ENCODE measurements around the gene RPTOR.
A peak's percentile ranks its signal among the peaks of the same experiment; 100 is the strongest.
"Not testable (repeated sequence)": the region's sequence is repeated elsewhere in the genome, so short reads cannot be mapped to it uniquely, and the experiment has no call there.

RPTOR gene

GRCh38 chr17:80558046-80558445, 13.4 kb downstream of the RPTOR start:
- no peak for DNase-seq (ENCODE audit: low read depth)

GRCh38 chr17:80559825-80560251, 15.2 kb downstream of the RPTOR start:
- DNase-seq (ENCODE audit: low read depth) = no peak

- DNase-seq (ENCODE audit: low read depth) = no peak
These were observed 17.0 kb downstream of the RPTOR start for GRCh38 chr17:80561541-80562114.

- no peak for DNase-seq (ENCODE audit: low read depth)
These were observed 19.9 kb downstream of the RPTOR start for GRCh38 chr17:80564545-80564944.

GRCh38 chr17:80565343-80566053, 20.9 kb downstream of the RPTOR start:
- no peak for DNase-seq (ENCODE audit: low read depth)

GRCh38 chr17:80566054-80566400, 21.4 kb downstream of the RPTOR start:
- no peak for DNase-seq (ENCODE audit: low read depth)

GRCh38 chr17:80568246-80568645, 23.6 kb downstream of the RPTOR start:
- DNase-seq (ENCODE audit: low read depth) = no peak

- no peak for DNase-seq (ENCODE audit: low read depth)
These were observed 25.3 kb downstream of the RPTOR start for GRCh38 chr17:80569924-80570323.

- no peak for DNase-seq (ENCODE audit: low read depth)
These were observed 29.1 kb downstream of the RPTOR start for GRCh38 chr17:80573701-80574100.

- DNase-seq (ENCODE audit: low read depth) = no peak
These were observed 29.9 kb downstream of the RPTOR start for GRCh38 chr17:80574496-80574895.

GRCh38 chr17:80575057-80575875, 30.6 kb downstream of the RPTOR start:
- DNase-seq (ENCODE audit: low read depth) = peak; percentile 84

GRCh38 chr17:80577876-80578570, 33.4 kb downstream of the RPTOR start:
- no peak for DNase-seq (ENCODE audit: low read depth)

GRCh38 chr17:80578668-80579388, 34.2 kb downstream of the RPTOR start:
- DNase-seq (ENCODE audit: low read depth) = not testable (repeated sequence)

GRCh38 chr17:80582165-80582564, 37.5 kb downstream of the RPTOR start:
- DNase-seq (ENCODE audit: low read depth) = no peak

GRCh38 chr17:80584176-80584905, 39.7 kb downstream of the RPTOR start:
- no peak for DNase-seq (ENCODE audit: low read depth)

GRCh38 chr17:80585890-80586845, 41.5 kb downstream of the RPTOR start:
- no peak for DNase-seq (ENCODE audit: low read depth)

GRCh38 chr17:80586846-80587228, 42.2 kb downstream of the RPTOR start:
- no peak for DNase-seq (ENCODE audit: low read depth)

- DNase-seq (ENCODE audit: low read depth) = no peak
These were observed 44.2 kb downstream of the RPTOR start for GRCh38 chr17:80588702-80589383.

- no peak for DNase-seq (ENCODE audit: low read depth)
These were observed 47.1 kb downstream of the RPTOR start for GRCh38 chr17:80591788-80592187.

Measured in stimulated activated CD8-positive, alpha-beta memory T cell treated with anti-CD3 and anti-CD28 coated beads, Interleukin-4, amount 100 ng/mL, for 24 hours (primary cell).